Right lobe of liver (tissue), 4 donors: ENCODE results near the gene RFTN2.

ENCODE experiments used
- POLR2A ChIP-seq: fragments of 450-650 bp; IDR thresholded peaks from one replicate; pipeline ENCODE4 v1.6.1; 2017; ENCODE audit warnings: antibody characterized with exemption, mild to moderate bottlenecking
- TF ChIP-seq, protein P1 (sequence below), 4 donors: fragments of 200-600 bp in 3 of 4; fragments of 450-650 bp in 1 of 4; IDR thresholded peaks; one replicate each; pipeline versions ENCODE4 v1.5.1 to v1.8.0; 2016 to 2022; ENCODE audit warnings: antibody characterized with exemption in 4 of 4, mild to moderate bottlenecking in 2 of 4
- donor health status: DM: no; HTN: no; CAD: no.
- donor health status: DM: no; HTN: no; CAD: no.
- donor health status: DM: no; HTN: yes; CAD: no.

DNA sequence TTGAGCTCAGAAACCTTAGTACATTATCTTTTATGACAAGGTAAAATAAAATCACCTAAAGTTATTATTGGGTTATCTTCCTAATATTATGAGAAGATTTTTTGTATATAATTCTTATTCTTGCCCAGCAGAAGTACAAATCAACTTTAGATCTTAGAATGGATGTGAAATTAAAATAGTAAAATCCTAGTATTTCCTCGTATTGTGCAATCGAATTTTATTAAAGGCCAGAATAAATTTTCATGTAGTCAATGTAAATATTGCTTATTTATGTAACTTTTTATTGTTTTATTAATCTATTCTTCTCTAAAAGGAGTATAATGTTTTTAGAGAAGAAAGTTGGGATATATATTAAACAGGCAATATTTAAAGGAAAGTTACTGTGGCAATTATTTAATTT lies 42.5 kb upstream of the RFTN2 start:
- TF ChIP-seq, protein P1, sequence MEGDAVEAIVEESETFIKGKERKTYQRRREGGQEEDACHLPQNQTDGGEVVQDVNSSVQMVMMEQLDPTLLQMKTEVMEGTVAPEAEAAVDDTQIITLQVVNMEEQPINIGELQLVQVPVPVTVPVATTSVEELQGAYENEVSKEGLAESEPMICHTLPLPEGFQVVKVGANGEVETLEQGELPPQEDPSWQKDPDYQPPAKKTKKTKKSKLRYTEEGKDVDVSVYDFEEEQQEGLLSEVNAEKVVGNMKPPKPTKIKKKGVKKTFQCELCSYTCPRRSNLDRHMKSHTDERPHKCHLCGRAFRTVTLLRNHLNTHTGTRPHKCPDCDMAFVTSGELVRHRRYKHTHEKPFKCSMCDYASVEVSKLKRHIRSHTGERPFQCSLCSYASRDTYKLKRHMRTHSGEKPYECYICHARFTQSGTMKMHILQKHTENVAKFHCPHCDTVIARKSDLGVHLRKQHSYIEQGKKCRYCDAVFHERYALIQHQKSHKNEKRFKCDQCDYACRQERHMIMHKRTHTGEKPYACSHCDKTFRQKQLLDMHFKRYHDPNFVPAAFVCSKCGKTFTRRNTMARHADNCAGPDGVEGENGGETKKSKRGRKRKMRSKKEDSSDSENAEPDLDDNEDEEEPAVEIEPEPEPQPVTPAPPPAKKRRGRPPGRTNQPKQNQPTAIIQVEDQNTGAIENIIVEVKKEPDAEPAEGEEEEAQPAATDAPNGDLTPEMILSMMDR (IDR thresholded peaks at IDR 0.05), result no peak
- no peak for TF ChIP-seq POLR2A
